NCI-H510A (cell line): ENCODE data around the gene CAST.

Experiments
- DNase-seq: peaks from one replicate; lab custom pipeline; 2025; lab: John Stamatoyannopoulos, UW

Gene CAST

GRCh38 chr5:96648023-96648422 lies 14.2 kb upstream of the CAST start:
- no peak for DNase-seq

- no peak for DNase-seq
Measured at GRCh38 chr5:96648593-96648992, 13.6 kb upstream of the CAST start.

GRCh38 chr5:96649251-96649662 lies 12.9 kb upstream of the CAST start:
- DNase-seq: no peak

GRCh38 chr5:96649681-96650540 lies 12.3 kb upstream of the CAST start:
- DNase-seq: no peak

GRCh38 chr5:96651047-96651446 lies 11.1 kb upstream of the CAST start:
- DNase-seq: no peak

- peak; percentile 0 for DNase-seq
Measured at GRCh38 chr5:96651948-96652753, 10.0 kb upstream of the CAST start.

- no peak for DNase-seq
Measured at GRCh38 chr5:96652769-96653454, 9.3 kb upstream of the CAST start.

- DNase-seq: no peak
Measured at GRCh38 chr5:96654209-96654608, 8.0 kb upstream of the CAST start.

GRCh38 chr5:96655085-96655484 lies 7.1 kb upstream of the CAST start:
- no peak for DNase-seq

- DNase-seq: no peak
Measured at GRCh38 chr5:96655506-96655905, 6.7 kb upstream of the CAST start.

GRCh38 chr5:96657068-96657467 lies 5.1 kb upstream of the CAST start:
- DNase-seq: no peak

GRCh38 chr5:96658272-96658671 lies 3.9 kb upstream of the CAST start:
- no peak for DNase-seq

- DNase-seq: no peak
Measured at GRCh38 chr5:96659170-96659569, 3.0 kb upstream of the CAST start.

GRCh38 chr5:96660971-96661854 lies 963 bp upstream of the CAST start:
- no peak for DNase-seq

GRCh38 chr5:96662725-96663518 lies 746 bp downstream of the CAST start:
- peak; percentile 37 for DNase-seq

GRCh38 chr5:96663608-96664007 lies 1.4 kb downstream of the CAST start:
- DNase-seq: no peak

- no peak for DNase-seq
Measured at GRCh38 chr5:96664669-96665068, 2.5 kb downstream of the CAST start.

- DNase-seq: no peak
Measured at GRCh38 chr5:96668725-96669124, 6.5 kb downstream of the CAST start.

- no peak for DNase-seq
Measured at GRCh38 chr5:96669909-96670308, 7.7 kb downstream of the CAST start.

GRCh38 chr5:96671441-96671840 lies 9.3 kb downstream of the CAST start:
- DNase-seq: no peak

- no peak for DNase-seq
Measured at GRCh38 chr5:96673127-96673526, 11.0 kb downstream of the CAST start.
